Osteocyte (in vitro differentiated cells): ENCODE data around the gene ERMP1. TPM values are rescaled to one million over a fixed set of nuclear protein-coding genes. Genes with fewer than 3 reads are reported as not detected.

Experiments
- DNase-seq: peaks from one replicate; pipeline ENCODE4 v3.0.0; 2021; ENCODE audit warnings: mixed read lengths; ENCODE audit not compliant: unreplicated experiment; ENCODE audit errors: extremely low spot score
- H3K27ac Mint-ChIP-seq: one replicate; pipeline ENCODE4 v1.8.0; 2021; ENCODE audit warnings: mild to moderate bottlenecking, mixed read lengths; ENCODE audit not compliant: unreplicated experiment
- H3K27me3 Mint-ChIP-seq: one replicate; pipeline ENCODE4 v1.8.0; 2021; ENCODE audit warnings: mixed read lengths; ENCODE audit not compliant: unreplicated experiment
- H3K36me3 Mint-ChIP-seq: one replicate; pipeline ENCODE4 v1.8.0; 2021; ENCODE audit warnings: mixed read lengths; ENCODE audit not compliant: unreplicated experiment
- H3K4me1 Mint-ChIP-seq: one replicate; pipeline ENCODE4 v1.8.0; 2021; ENCODE audit warnings: mixed read lengths; ENCODE audit not compliant: unreplicated experiment
- H3K4me3 Mint-ChIP-seq: one replicate; pipeline ENCODE4 v1.8.0; 2021; ENCODE audit warnings: mild to moderate bottlenecking, moderate library complexity, mixed read lengths; ENCODE audit not compliant: unreplicated experiment
- H3K9me3 Mint-ChIP-seq: one replicate; pipeline ENCODE4 v1.8.0; 2021; ENCODE audit warnings: mixed read lengths; ENCODE audit not compliant: unreplicated experiment
- total RNA-seq: library from RNA; stranded (reverse); gene quantifications from 2 replicates; pipeline ENCODE4 v1.2.1, GENCODE V29; 2021
- TF ChIP-seq, protein P1 (sequence below): fragments of 200-600 bp; sonication (generic); IDR thresholded peaks from 2 replicates; pipeline ENCODE4 v1.5.0; 2021; ENCODE audit warnings: antibody characterized with exemption, mild to moderate bottlenecking, moderate library complexity

Gene ERMP1
- total RNA-seq, 1 donor from 2014 or later, result 19.7 TPM

DNA sequence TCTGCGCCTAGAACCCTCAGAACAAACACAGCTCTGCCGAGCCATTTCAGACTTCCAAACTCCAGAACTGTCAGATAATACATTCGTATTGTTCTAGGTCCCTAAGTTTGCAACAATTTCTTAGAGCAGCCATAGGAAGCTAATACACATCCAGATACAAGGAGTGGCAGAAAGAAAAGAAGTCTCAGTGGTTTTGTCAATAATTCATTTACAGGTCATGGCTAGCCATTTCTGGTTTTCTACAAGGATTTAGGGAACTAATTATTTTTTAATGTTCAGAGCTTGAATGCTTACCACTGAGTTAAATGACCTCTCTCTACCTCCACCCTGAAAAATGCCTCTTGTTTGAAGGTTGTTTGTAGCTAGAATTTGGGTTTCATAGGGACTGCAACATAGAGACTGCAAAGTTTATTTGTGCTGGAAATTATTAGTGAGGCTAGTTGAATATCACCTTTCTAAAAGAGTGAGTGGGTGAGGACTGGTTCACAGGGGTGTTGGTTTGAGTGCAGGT is 15.5 kb upstream of the ERMP1 start:
- no peak overlapping the region for H3K27ac Mint-ChIP-seq
- peaks cover 23% of the 10 kb centered on the region for H3K4me1 Mint-ChIP-seq
- H3K36me3 Mint-ChIP-seq, result peaks cover 2% of the 10 kb centered on the region
- no peak overlapping the region for H3K4me3 Mint-ChIP-seq
- TF ChIP-seq, protein P1, sequence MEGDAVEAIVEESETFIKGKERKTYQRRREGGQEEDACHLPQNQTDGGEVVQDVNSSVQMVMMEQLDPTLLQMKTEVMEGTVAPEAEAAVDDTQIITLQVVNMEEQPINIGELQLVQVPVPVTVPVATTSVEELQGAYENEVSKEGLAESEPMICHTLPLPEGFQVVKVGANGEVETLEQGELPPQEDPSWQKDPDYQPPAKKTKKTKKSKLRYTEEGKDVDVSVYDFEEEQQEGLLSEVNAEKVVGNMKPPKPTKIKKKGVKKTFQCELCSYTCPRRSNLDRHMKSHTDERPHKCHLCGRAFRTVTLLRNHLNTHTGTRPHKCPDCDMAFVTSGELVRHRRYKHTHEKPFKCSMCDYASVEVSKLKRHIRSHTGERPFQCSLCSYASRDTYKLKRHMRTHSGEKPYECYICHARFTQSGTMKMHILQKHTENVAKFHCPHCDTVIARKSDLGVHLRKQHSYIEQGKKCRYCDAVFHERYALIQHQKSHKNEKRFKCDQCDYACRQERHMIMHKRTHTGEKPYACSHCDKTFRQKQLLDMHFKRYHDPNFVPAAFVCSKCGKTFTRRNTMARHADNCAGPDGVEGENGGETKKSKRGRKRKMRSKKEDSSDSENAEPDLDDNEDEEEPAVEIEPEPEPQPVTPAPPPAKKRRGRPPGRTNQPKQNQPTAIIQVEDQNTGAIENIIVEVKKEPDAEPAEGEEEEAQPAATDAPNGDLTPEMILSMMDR, result no peak
- peaks cover 49% of the 10 kb centered on the region for H3K27me3 Mint-ChIP-seq
- H3K9me3 Mint-ChIP-seq, result no peaks in the 10 kb centered on the region
- no peak for DNase-seq

DNA sequence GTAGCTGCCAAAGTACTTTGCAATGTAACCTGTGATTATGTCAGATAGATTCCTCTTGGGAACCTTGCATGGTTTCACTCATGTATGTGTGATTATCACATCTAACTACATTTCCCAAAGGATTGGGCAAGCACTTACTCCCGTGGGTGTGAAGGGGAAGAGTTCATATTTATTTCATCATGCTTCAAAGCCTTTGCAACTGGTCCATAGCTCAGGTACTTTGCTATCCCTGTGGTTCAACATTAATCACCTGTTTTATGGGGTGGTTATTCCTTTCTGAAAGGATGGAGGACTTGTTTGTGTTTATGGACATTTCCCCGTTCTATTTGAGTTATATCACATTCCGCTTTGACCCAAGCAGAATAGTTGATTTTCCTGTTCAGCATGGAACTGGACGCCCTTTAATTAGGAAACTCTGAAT is 13.6 kb upstream of the ERMP1 start:
- Mint-ChIP-seq H3K27ac (no peak overlapping the region), H3K4me1 (peaks cover 33% of the 10 kb centered on the region), H3K9me3 (no peaks in the 10 kb centered on the region), H3K27me3 (peaks cover 36% of the 10 kb centered on the region), H3K4me3 (no peak overlapping the region), H3K36me3 (peaks cover 2% of the 10 kb centered on the region)
- DNase-seq, result no peak
- TF ChIP-seq, protein P1, result no peak

DNA sequence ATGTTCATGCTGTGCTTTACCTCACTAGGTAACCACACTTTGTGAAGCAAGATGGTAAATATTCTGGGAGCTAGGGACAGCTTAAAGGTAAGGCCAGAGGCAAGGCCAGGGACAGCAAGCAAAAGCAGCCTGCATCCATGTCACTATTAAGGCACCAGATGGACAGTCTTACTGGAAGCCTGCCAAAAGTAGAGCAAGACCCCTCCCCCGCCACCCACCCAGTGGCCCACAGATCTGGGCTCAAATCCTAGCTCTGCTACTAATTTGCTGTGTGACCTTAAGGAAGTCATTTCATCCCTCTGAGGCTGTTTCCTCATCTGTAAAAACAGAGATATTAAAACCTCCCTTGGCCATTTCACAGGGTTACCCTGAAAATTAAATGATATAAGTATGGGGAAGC is 13.2 kb upstream of the ERMP1 start:
- H3K27me3 Mint-ChIP-seq, result peaks cover 33% of the 10 kb centered on the region
- H3K4me3 Mint-ChIP-seq, result no peak overlapping the region
- no peak for DNase-seq
- peaks cover 2% of the 10 kb centered on the region for H3K36me3 Mint-ChIP-seq
- H3K4me1 Mint-ChIP-seq, result peaks cover 33% of the 10 kb centered on the region
- no peaks in the 10 kb centered on the region for H3K9me3 Mint-ChIP-seq
- TF ChIP-seq, protein P1, result no peak
- no peak overlapping the region for H3K27ac Mint-ChIP-seq

DNA sequence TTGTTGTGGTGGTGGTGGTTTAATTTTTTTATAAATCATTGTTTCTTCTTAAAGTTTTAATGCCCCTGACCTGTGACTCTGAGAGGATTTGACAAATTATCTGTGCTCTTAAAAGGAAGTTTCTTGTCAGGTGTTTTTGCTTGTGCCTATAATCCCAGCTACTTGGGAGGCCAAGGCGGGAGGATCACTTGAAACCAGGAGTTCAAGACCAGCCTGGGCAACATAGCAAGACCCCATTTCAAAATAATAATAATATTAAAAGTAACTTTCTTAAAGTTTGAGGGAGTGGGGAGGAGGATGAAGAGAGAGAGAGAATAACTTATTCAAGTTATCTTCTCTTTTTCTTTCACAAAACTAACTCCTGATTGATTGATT is 12.2 kb upstream of the ERMP1 start:
- TF ChIP-seq, protein P1, result no peak
- Mint-ChIP-seq H3K36me3 (peaks cover 2% of the 10 kb centered on the region), H3K4me1 (peaks cover 34% of the 10 kb centered on the region), H3K4me3 (no peak overlapping the region), H3K27me3 (peaks cover 27% of the 10 kb centered on the region), H3K27ac (peak overlapping the region; percentile 91), H3K9me3 (no peaks in the 10 kb centered on the region)
- DNase-seq, result no peak

DNA sequence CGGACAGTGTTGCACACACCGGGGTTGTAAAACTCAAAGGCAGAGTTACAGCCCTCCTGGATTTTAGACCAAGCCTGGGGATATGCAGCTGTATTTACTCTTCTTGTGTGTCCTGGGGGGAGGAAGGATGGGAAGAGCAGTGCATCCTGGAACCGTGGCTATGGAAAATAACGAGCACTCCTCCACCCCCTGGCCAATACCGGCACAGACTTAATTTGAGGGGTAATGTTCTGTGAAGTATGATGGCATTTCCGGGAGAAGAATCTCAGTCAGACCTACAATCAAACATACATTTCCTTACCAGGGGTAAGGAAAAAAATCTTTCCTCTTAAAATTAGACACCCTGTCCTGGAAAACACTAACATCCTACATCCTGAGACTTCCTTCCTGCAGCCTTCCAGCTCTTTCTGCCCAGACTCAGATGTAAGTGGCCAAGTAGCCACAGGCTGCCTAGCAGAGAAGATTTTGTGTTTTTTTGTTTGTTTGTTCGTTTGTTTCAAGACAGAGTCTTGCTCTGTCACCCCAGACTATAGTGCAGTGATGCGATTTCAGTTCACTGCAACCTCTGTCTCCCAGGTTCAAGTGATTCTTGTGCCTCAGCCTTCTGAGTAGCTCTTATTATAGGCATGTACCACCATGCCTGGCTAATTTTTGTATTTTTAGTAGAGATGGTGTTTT is 11.0 kb upstream of the ERMP1 start:
- peaks cover 42% of the 10 kb centered on the region for H3K4me1 Mint-ChIP-seq
- no peak for DNase-seq

More for the DNA sequence above, 11.0 kb upstream of the ERMP1 start:
- H3K27me3 Mint-ChIP-seq, result peaks cover 21% of the 10 kb centered on the region
- peak overlapping the region; percentile 52 for H3K4me3 Mint-ChIP-seq
- H3K9me3 Mint-ChIP-seq, result no peaks in the 10 kb centered on the region
- H3K27ac Mint-ChIP-seq, result peak overlapping the region; percentile 91
- TF ChIP-seq, protein P1, result peak; percentile 18
- H3K36me3 Mint-ChIP-seq, result peaks cover 2% of the 10 kb centered on the region
